HG02798 (cell line): ENCODE results near the gene MON1A.
"Not testable (repeated sequence)": the region's sequence is repeated elsewhere in the genome, so short reads cannot be mapped to it uniquely, and the experiment has no call there.

ENCODE experiments used
- ATAC-seq: cut with Tn5 transposase; IDR thresholded peaks from one replicate; pipeline ENCODE4 v1.9.1; 2021; ENCODE audit warnings: mild to moderate bottlenecking; ENCODE audit not compliant: unreplicated experiment, poor library complexity

The MON1A gene

DNA sequence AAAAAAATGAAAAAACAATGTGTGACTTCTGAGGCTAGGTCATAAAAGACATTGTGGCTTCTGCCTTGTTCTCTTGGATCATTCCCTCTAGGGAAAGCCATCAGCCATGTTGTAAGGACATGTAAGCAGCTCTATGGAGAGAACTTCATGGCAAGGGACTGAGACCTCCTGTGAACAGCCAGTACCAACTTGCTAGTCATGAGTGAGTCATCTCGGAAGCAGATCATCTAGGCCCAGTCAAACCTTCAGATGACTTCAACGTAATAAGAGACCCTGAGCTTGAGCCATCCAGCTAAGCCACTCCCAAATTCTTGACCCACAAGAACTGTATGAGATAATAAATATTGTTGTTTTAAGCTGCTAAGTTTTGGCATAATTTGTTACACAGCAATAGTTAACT, 4.9 kb downstream of the MON1A start:
- ATAC-seq = no peak

DNA sequence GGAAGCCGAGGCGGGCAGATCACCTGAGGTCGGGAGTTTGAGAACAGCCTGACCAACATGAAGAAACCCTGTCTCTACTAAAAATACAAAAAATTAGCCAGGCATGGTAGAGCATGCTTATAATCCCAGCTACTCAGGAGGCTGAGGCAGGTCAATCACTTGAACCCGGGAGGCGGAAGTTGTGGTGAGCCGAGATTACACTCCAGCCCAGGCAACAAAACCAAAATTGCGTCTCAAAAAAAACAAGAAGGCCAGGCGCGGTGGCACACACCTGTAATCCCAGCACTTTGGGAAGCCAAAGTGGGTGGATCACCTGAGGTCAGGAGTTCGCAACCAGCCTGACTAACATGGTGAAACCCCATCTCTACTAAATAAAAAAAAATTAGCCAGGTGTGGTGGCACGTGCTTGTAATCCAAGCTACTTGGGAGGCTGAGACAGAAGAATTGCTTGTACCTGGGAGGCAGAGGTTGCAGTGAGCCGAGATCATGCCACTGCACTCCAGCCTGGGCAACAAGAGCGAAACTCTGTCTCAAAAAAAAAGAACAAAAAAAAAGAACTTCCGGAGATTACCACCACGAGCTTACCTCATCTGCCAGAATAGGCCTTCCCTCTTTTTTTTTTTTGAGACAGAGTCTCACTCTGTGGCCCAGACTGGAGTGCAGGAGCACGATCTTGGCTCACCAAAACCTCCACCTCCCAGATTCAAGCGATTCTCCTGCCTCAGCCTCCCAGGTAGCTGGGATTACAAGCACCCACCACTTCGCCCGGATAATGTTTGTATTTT, 11.6 kb downstream of the MON1A start:
- ATAC-seq = not testable (repeated sequence)

DNA sequence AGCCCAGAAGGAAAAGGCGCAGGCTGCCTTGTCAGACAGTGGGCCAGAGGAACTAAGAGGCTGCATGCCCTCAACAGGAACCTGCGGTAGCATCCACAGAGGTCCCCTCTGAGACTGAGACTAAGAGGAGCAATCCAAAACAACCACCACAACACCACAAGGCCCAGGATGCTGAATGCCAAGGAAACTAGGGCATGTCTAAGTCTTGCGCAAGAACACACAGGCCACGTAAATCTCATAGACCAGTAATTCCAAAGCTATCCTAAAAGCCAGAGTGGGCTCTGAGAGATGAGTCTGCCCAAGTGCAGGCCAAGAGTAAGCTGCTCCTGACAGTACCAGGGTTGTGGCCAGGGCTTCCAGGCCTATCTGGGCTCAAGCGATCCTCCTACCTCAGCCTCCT, 12.9 kb downstream of the MON1A start:
- no peak for ATAC-seq

DNA sequence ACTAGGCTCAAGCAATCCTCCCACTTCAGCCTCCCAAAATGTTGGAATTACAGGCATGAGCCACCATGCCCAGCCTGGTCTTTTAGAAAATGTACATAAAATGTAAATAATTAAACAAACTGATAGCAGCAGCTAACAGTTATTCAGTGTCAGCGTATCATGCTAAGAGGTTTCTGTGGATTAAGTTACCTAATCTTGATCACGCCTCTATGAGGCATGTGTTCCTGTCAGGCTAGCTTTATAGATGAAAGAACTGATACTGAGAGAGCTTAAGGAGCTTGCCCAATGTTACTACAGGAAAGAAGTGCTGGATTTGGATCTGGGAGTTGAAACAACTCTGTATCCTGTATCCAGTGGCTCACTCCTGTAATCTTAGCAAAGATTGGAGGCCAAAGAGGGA, 14.7 kb downstream of the MON1A start:
- no peak for ATAC-seq

DNA sequence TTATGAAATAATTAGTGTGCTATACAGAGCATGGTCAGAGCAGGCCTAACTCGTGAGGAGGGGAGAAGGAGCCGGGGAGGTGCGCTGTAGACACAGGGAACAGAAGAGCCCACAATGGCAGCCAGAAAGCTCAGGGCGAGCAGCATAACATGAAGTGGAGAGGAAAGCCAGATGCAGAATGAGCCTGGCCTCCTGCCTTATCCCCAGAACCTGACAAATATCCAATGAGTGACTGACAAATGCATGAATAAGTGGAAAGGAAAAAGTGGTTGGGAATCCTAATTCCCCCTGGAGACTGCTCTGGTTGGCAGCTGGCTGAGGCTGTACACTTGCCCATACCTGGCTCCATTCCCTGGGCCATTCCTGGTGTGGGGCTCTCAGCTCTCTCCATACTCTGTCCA, 16.7 kb downstream of the MON1A start:
- ATAC-seq = no peak

DNA sequence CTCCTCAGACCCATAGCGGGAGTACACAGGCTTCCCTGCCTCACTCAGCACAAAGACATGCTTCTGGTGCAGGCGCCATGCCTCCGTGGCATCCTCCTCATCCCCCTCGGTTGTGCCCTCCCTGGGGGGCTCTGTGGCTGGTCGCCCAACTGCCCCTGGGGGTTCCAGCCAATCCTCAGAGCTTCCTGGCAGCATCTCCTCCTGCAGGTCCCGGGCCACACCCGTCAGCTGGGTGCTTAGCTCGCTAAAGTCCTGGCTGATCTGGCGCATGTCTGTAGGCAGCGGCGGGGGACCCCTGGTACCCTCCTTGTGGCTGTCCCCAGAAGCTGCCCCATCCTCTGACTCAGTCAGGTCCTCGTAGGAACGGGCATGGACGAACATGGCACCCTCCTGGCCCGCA, 18.0 kb downstream of the MON1A start:
- no peak for ATAC-seq

DNA sequence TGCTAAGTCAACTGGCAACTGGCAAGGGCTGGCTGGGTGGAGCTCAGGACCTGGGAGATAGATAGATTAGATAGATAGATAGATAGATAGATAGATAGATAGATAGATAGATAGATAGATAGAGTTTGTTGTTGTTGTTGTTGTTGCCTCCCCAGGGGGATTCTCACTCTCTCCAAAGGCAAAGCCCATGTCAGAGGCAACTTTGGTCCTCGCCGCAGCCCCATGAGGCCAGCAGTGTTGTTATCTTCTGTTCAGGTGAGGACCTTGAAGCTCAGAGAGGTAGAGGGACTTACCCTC, 18.5 kb downstream of the MON1A start:
- ATAC-seq = no peak

DNA sequence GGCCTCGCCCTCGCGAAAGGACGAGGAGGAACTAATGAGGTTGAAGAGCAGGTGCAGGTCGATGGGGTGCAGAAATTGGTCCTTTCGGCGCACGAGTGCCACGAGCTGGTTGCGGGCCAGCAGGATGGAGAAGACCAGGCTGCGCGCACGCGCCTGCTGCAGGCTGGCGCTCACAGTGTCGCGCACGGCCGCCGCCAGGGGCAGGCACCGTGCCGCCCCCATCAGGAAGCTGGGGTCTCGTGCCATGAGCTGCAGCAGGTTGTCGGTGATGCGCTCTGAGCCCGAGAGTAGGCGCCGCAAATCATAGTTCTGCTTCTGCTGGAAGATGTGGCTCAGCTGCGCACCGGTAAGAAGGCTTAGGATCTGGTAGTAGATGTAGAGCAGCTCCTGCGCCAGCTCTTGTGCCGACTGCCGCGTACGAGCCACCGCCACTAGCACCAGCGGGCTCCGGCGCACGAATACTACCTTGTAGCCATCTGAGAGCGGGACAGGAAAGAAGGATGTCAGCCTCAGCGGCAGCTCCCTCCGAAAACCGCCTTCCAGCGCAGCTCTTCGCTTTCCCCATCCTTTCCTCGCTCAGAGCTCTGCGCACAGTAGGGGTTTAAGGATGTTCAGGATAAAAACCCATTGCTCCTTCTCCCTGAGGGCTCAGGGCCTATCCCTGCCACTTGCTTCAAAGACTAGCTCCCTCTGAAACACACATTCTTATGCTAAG, 19.0 kb downstream of the MON1A start:
- no peak for ATAC-seq

DNA sequence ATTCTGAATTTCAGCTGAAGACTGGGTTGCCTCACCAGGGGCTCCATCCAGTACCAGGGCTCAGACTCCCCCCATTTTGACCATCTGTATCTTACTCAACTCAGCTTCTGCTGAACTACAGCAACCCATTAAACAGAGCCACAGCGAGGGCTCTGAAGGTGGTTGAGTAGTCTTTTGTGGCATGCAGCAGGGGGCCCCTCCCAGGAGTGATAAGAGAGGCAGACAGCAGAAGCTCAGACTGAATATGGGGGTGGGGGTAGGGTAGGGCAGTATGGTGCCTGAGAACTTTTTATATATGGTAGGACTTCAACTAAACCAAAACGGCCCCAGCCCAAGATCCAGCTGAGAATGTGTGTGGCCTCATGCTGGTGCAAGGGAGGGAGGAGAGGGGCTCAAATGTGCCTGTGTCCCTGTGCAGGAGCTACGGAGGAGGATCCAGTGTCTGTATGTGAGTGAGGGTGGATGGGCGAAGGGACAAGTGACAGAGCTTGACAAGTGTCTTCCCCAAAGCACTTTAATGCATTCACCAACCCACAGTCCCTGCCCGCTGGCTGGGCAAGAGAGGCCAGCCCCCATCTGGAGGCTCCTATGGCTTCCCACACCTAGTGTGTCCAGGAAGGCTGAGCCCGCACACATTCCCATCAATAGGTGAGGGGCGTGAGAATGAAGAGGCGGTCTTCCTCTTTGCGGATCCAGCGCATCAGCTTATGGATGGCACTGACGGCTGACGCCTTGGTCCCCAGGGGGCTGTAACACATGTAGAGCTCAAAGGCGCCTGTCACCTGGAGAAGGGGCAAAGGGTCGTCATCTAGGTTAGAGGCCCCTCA, 21.0 kb downstream of the MON1A start:
- no peak for ATAC-seq

DNA sequence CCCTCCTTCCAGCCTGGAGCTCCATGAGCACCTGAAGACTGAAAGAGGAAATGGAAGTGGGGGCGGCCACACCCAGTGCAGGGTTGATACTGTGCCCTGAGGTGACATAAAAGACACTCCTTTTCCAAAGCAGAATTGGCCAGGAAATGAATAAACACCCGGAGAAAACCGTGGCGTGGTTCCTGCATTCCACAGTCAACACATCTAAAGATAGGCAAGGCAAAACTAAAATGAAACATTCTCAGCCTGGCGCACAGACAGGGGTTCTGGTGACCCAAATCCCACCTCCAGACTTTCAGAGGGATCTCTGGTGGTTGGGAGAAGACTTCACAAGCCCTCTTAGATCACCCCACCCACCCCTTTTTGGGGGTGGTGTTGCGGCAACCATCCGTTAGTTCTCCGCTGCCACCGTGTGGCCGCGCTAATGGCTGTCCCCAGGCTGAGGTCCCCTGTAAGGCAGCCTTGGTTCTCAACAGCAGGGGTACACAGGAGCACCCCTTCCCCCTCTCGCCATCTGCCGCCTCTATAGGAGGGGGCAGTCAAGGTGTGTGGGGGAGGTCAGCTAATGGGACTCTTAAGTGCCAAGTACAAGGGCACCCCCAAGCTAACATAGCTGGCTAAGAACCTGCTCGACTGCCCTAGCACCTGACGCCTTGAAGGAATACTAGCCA, 23.4 kb downstream of the MON1A start:
- no peak for ATAC-seq

DNA sequence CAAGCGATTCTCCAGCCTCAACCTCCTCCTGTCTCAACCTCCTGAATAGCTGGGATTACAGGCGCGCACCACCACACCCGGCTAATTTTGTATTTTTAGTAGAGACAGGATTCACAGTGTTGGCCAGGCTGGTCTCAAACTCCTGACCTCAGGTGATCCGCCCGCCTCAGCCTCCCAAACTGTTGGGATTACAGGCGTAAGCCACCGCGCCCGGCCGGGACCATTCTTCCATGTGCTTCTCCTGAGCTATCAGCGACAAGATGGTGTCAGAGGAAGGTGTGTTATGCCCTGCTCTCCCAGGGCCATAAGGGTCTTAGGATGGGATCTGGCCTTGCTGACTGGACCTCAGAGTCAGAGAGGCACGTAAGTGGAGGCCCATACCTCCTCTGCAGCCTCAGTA, 25.2 kb downstream of the MON1A start:
- not testable (repeated sequence) for ATAC-seq

DNA sequence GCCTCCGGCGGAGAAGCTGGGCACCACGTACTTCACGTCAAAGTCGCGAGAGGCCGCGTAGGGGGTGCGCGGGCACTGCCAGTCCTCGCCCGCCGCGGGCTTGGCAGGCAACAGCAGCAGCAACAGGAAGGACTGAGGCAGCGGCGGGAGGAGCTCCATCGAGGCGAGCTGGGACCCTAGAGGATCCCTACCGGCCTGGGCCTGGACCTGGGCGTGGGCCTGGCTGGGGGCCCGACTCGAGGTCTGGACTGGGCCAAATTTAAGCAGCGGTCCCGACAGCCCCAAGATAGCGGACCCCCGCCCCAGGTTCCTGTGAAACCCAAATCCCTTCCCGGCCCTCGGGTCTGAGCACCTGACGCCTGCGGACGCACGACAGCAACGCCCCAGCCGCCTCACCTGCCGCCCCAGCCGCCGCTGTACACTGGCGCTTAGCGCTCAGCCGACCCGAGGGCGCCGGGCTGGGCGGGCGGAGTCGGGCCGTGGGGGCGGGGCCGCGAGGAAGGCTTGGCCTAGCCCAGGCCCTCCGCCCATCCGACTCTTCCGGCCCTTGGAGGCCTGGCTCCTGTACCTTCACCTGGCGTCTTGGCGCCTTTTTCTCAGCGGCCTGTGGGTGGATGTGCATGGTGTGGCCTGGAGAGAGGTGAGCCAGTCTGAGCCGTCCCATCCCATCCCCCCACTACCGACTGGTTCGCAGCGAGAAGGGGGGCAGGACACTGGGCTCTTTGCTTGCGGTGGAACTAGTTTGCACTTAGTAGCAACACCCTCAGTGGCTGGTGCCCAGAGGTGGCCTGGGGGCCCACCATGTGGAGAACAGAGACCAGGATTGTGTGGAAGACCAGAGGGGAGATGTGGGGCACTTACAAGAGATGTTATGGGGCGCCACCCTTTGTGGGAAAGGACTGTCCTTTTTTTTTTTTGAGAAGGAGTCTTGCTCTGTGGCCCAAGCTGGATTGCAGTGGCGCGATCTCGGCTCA, 25.9 kb downstream of the MON1A start, which contains the start of gene MST1R:
TSS of gene MST1R (minus strand) at position 423 of the 974 bp plus-strand sequence. CDS start at position 159, 264 bp downstream.
- ATAC-seq = peak; percentile 76

DNA sequence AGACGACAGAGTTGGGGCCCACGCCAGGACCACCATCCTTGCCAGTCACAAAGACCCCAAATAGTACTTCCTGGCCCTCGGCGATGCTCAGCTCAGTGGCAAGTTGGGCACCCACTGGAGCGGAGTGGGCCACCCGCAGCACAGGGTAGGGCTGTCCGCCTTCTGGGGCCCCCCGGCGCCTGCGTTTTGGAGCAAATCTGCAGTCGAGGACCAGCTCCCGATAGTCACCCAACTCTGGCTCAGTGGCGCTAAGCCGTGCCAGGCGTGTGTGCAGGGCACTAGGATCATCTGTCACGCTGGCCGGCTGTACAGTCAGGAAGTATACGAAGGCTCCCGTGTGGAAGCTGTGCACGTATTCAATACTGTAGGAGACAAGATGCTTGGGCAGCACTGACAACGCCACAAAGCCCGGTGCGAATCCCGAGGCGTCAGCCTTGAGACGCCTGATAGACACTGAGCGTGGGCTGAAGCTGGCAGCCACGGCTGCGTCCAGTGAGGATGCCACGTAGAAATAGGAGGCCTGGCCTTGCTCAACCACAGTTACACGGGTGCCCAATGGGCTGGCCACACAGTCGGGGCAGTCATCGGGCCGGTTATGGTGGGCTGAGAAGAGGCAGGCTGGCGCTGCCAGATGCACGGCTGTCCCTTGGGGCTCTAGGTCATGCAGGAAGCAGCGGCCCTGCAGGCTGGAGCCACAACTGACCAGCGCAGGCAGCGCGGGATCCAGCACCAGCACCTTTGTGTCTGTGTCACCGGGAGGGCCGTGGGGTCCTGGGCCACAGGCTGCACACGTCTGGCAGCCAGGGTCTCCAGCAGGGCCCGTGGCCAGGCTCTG, 26.9 kb downstream of the MON1A start:
- ATAC-seq = no peak

DNA sequence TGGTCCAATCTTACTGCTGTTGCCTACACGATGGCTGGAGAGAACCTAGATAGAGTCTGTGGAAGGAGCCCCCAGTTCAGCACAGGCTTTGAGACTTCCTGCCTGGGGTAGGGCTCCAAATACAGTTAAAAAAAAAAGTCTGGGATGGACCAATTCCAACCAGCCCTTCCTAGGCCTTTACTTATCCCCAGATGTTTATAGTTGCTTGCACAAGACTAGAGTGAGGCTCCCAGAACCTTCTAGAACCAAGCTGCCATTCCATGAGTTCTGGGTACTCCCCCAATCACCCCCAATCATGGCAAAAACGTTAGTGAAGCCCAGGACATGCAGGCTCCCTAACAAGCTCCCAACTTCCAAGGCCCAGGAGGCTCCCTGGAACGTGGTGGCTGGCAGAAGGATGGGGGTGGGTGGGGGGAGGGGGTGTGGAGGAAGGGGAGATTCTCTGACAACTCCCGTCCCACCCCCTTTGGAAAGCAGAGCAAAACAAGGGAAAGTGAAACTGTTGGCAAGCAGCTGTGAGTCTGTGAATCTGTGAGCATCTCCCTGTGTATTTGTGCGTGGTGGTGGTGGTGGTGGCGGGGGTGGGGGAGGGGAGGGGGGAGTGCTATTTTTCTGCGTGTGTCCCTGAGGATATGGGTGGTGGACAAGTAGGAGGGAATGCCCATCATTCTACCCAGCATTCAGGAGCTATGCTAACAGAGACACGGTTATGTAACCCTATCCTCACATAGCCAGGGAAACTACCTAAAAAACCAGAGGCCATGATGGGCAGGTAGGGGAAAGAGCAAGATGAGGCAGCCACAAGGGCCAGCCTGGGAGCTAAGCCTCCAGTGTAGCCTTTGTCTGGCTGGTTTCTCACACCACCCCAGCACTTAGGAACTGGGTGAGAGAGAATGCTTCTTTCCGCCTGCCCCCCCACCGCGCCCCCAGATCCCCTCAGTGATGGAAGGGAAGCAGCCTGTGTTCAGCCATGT, 28.0 kb downstream of the MON1A start:
- no peak for ATAC-seq

DNA sequence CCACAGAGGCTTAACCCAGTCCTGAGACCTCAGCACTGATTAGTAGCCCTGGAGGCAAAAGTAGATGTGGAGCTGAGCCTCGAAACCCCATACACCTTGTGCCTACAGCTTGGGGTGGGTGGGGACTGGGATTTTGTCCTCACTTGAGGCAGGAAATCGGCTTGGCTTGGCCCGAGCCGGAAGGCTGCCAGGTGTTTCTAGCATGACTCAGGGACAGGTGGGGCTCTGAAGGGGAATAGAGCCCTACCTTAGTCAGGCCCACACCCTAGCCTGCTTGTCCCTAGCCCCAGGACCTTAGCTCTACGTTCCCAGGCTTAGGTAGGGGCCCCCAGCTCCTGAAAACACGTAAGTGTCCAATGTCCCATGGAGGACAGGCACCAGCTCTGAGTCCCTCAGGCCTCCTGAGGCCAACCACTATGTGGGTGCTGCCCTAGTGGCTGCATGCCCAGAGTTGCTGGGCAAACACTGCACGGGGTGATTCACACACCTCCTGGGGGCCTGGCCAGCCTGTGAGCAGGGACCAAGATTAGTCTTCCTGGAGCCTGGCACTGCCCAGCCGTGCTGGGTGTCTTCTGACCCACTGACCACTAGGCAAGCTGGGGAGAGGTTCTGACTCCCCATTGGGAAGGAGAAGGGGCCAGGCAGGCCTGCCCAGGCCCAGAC, 29.0 kb downstream of the MON1A start:
- no peak for ATAC-seq

DNA sequence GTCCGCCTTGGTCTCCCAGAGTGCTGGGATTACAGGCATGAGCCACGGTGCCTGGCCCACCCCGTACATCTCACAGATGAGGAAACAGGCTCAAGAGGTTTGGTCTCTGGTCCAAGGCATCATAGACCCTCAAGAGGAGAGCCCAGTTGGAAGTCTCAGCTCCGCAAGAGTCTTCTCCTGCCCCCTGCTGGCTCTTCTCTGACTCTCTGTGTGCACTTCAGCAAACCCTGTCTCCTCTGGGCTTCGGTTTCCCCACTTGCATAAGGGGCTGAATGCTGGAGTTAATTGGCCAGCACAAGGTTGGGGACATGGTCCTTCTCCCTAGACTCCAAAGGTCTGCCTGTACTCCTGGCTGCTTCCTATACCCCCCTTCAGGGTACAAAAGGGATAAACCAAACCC, 29.8 kb downstream of the MON1A start:
- no peak for ATAC-seq

DNA sequence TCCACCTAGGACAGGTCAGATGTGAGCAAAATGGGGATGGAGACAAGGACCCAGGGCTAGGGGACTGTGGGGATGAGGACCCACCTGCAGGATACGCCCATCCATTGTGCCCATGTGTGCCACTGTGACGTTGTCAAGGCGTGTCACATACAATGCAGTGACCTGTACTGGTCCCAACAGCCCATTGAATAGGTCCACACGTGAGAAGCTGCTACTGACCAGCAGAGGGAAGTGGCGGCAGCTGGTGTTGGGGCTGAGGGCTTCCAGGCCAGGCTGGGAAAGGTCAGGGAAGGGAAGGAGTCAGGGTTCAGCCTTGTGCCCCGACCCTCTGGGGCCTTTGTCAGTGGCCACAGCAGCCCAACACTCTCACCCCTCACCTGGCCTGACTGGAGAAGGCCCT, 30.6 kb downstream of the MON1A start:
- ATAC-seq = no peak
